ENCODE data around the gene BICD2. TPM values are rescaled to one million over a fixed set of nuclear protein-coding genes. Genes with fewer than 3 reads are reported as not detected.
A peak's percentile ranks its signal among the peaks of the same experiment; 100 is the strongest.

BICD2 gene
- total and polyA plus RNA-seq, 9 of the 15 experiments (the other 6 are each of a cell fraction or from before 2014, with no cell fraction given) = 3.6 to 23.4 (median 11.8) TPM

GRCh38 chr9:92671323-92671722 lies 93.3 kb downstream of the BICD2 start (continued):
- TF ChIP-seq MGA (IDR thresholded peaks at IDR 0.05) = peak; percentile 23; the same call in 1 of the 2 replicates
- TF ChIP-seq YY1 (IDR thresholded peaks at IDR 0.05; ENCODE audit: borderline replicate concordance in 1 of 3, control insufficient read depth in 1 of 3, extremely low read depth in 1 of 3, insufficient read depth in 3 of 3, insufficient read length in 1 of 3, insufficient replicate concordance in 2 of 3, low read depth in 1 of 3, low read length in 2 of 3) = peak in 2 of 3 experiments; percentile 25 to 67
- TF ChIP-seq EGR1 (conservative IDR thresholded peaks at IDR 0.05) = peak; percentile 72
- no peak for TF ChIP-seq ZNF280A (IDR thresholded peaks at IDR 0.05; ENCODE audit: low read depth, partially characterized antibody)
- no peak for TF ChIP-seq ZNF583 (CRISPR knock-in tag; IDR thresholded peaks at IDR 0.05)
- TF ChIP-seq KLF10 (CRISPR knock-in tag; IDR thresholded peaks at IDR 0.05) = no peak
- TF ChIP-seq JUN (IDR thresholded peaks at IDR 0.05; ENCODE audit: borderline replicate concordance, low read depth, low read length) = peak; percentile 27; the same call in 1 of the 2 replicates
- TF ChIP-seq JUN (CRISPR knock-in tag; IDR thresholded peaks at IDR 0.05; ENCODE audit: borderline replicate concordance) = no peak
- TF ChIP-seq ARID1B (IDR thresholded peaks at IDR 0.05) = 0 out of 2 replicates have a peak, but pooled peaks have one; percentile 32
- TF ChIP-seq SPI1 (IDR thresholded peaks at IDR 0.05; ENCODE audit: borderline replicate concordance, low read depth, low read length) = no peak
- TF ChIP-seq SNAPC5 (CRISPR knock-in tag; IDR thresholded peaks at IDR 0.05) = no peak
- TF ChIP-seq ATF3 (IDR thresholded peaks at IDR 0.05) = peak; percentile 85
- TF ChIP-seq ATF3 (CRISPR knock-in tag; conservative IDR thresholded peaks at IDR 0.05) = 0 out of 2 replicates have a peak, but pooled peaks have one; percentile 32
- no peak for TF ChIP-seq MIER1 (IDR thresholded peaks at IDR 0.05; ENCODE audit: low read depth)
